Measurements from ENCODE around the gene MPIG6B.

GRCh38 chr6:31701666-31702404 lies 21.3 kb upstream of the MPIG6B start:
- no peak for TF ChIP-seq CTCF (IDR thresholded peaks at IDR 0.05)
- no peak for TF ChIP-seq POLR2A (IDR thresholded peaks at IDR 0.05)
